Measurements from ENCODE around the gene NELFB. TPM values are rescaled to one million over a fixed set of nuclear protein-coding genes. Genes with fewer than 3 reads are reported as not detected.

Gene NELFB
- total RNA-seq, 1 donor from 2014 or later = 58.2 TPM

GRCh38 chr9:137266585-137267453 lies 11.7 kb downstream of the NELFB start:
- no peak overlapping the region for H3K27ac Mint-ChIP-seq
- POLR2A ChIA-PET = interaction anchor here (0.6 to 3.2 kb wide), 10 partner anchors 10 to 284 kb away, joined by 3 to 20 read pairs (median 6); partner anchors contain the start of genes TOR4A and TUBB4B

GRCh38 chr9:137267933-137268355 lies 12.8 kb downstream of the NELFB start:
- peak overlapping the region; percentile 44 for H3K27ac Mint-ChIP-seq

More at GRCh38 chr9:137266585-137267453, 11.7 kb downstream of the NELFB start:
- no peak for TF ChIP-seq CTCF (IDR thresholded peaks at IDR 0.05)
- Mint-ChIP-seq H3K9me3 (no peaks in the 10 kb centered on the region), H3K4me3 (no peak overlapping the region), H3K27me3 (no peaks in the 10 kb centered on the region), H3K4me1 (peaks cover 36% of the 10 kb centered on the region), H3K36me3 (ENCODE audit: low read depth) (peaks cover 52% of the 10 kb centered on the region)
- DNase-seq (no peak), ATAC-seq (ENCODE audit: low read depth) (no peak)
- intact Hi-C loops (cut with micrococcal nuclease) = no loop called here
- CTCF ChIA-PET = interaction anchor here (0.6 kb wide), 2 partner anchors 30 to 147 kb away, joined by 3 to 4 read pairs; no protein-coding TSS in a partner anchor

DNA sequence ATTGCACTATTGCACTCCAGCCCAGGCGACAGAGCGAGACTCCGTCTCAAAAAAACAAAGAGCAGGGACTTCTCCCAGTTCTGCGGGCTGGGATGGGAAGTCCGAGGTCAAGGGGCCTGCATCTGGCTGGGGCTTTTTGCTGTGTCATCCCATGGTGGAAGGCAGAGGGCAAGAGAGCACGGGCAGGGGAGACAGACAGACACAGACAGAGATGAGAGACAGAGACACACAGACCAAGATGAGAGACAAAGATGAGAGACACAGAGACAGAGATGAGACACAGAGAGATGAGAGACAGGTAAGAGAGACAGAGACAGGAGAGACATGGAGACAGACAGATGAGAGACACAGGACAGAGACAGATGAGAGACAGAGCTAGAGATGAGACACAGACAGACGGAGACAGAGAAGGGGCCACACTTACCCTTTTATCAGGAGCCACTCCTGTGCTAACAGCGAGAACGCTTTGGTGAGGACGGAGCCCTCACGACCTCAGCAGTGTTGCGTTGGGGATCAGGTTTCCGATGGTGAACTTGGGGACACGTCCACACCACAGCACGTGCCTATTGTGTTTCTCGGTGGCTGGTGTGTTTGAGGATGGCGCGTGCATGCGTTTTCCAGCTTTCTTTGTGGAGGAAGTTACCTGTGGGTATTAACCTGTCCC lies 13.5 kb downstream of the NELFB start:
- peaks cover 47% of the 10 kb centered on the region for H3K36me3 Mint-ChIP-seq (ENCODE audit: low read depth)
- no peak for TF ChIP-seq CTCF (IDR thresholded peaks at IDR 0.05)
- ChIA-PET POLR2A (interaction anchor here (0.6 to 3.2 kb wide), 8 partner anchors 9 to 136 kb away, joined by 3 to 20 read pairs (median 6); partner anchors contain the start of genes TOR4A and TUBB4B), CTCF (interaction anchor here (1.0 kb wide), 1 partner anchor 32 kb away, joined by 3 read pairs; no protein-coding TSS in a partner anchor)
- H3K9me3 Mint-ChIP-seq = no peaks in the 10 kb centered on the region
- peak overlapping the region; percentile 44 for H3K27ac Mint-ChIP-seq
- peak overlapping the region; percentile 33 for H3K4me3 Mint-ChIP-seq
- no peaks in the 10 kb centered on the region for H3K27me3 Mint-ChIP-seq
- ATAC-seq (ENCODE audit: low read depth) = no peak
- H3K4me1 Mint-ChIP-seq = peaks cover 36% of the 10 kb centered on the region
- intact Hi-C loops (cut with micrococcal nuclease) = loop anchor here (1.0 to 2.0 kb wide), 2 partner anchors 13 to 28 kb away; partner anchors contain the start of genes NELFB and TUBB4B
- no peak for DNase-seq

More at GRCh38 chr9:137267933-137268355, 12.8 kb downstream of the NELFB start:
- H3K27me3 Mint-ChIP-seq = no peaks in the 10 kb centered on the region
- H3K9me3 Mint-ChIP-seq = no peaks in the 10 kb centered on the region
- DNase-seq = no peak
- intact Hi-C loops (cut with micrococcal nuclease) = loop anchor here (1.0 to 2.0 kb wide), 2 partner anchors 13 to 27 kb away; partner anchors contain the start of genes NELFB and TUBB4B
- H3K36me3 Mint-ChIP-seq (ENCODE audit: low read depth) = peaks cover 48% of the 10 kb centered on the region
- H3K4me3 Mint-ChIP-seq = peak overlapping the region; percentile 33
- TF ChIP-seq CTCF (IDR thresholded peaks at IDR 0.05) = no peak
- ATAC-seq (ENCODE audit: low read depth) = peak; percentile 93
- POLR2A ChIA-PET = interaction anchor here (0.6 to 3.2 kb wide), 9 partner anchors 9 to 283 kb away, joined by 3 to 20 read pairs (median 6); partner anchors contain the start of genes TOR4A and TUBB4B
- CTCF ChIA-PET = no interaction called here
- peaks cover 35% of the 10 kb centered on the region for H3K4me1 Mint-ChIP-seq

GRCh38 chr9:137269231-137269772 lies 14.2 kb downstream of the NELFB start:
- Mint-ChIP-seq H3K9me3 (no peaks in the 10 kb centered on the region), H3K27me3 (no peaks in the 10 kb centered on the region), H3K27ac (peak overlapping the region; percentile 44), H3K36me3 (ENCODE audit: low read depth) (peaks cover 41% of the 10 kb centered on the region), H3K4me3 (peak overlapping the region; percentile 33), H3K4me1 (peaks cover 39% of the 10 kb centered on the region)
- intact Hi-C loops (cut with micrococcal nuclease) = loop anchor here (2.0 kb wide), 1 partner anchor 29 kb away; the partner anchor contains the start of gene TUBB4B
- ChIA-PET POLR2A (interaction anchor here (0.7 to 3.2 kb wide), 6 partner anchors 8 to 183 kb away, joined by 3 to 20 read pairs (median 4); partner anchors contain the start of genes MAN1B1, TOR4A and TUBB4B), CTCF (interaction anchor here (1.0 kb wide), 1 partner anchor 33 kb away, joined by 3 read pairs; no protein-coding TSS in a partner anchor)
- no peak for TF ChIP-seq CTCF (IDR thresholded peaks at IDR 0.05)
- DNase-seq = no peak
- ATAC-seq (ENCODE audit: low read depth) = peak; percentile 9

Measured in activated B cell treated with CpG ODN at 0.5 μM for 24 hours (primary cell).